RWPE1 (cell line): ENCODE measurements around the gene UBE3B.

Source experiments
- CTCF ChIA-PET: fragments of 350-600 bp; sonication (Branson Sonifier 250); formaldehyde crosslinking; extraction: SDS; loops from one replicate; lab custom pipeline; 2021; lab: Yijun Ruan, JAX
- POLR2A ChIA-PET: fragments of 400-600 bp; formaldehyde crosslinking; extraction: SDS; loops from one replicate; lab custom pipeline; 2020; ENCODE audit warnings: antibody characterized with exemption; ENCODE audit not compliant: low non-redundant PET; lab: Yijun Ruan, JAX
- DNase-seq: peaks from one replicate; pipeline ENCODE4 v3.0.0; 2012; ENCODE audit warnings: low spot score
- H3K27ac ChIP-seq: fragments of 450-650 bp; 2 replicates; pipeline ENCODE4 v1.5.1; 2017
- CTCF ChIP-seq: fragments of 450-650 bp; conservative IDR thresholded peaks from 2 replicates; pipeline ENCODE4 v1.5.1; 2017; ENCODE audit warnings: low read depth, mild to moderate bottlenecking

The UBE3B gene

GRCh38 chr12:109443794-109444193 is 33.6 kb upstream of the UBE3B start:
- no peak overlapping the region for H3K27ac ChIP-seq

GRCh38 chr12:109444259-109444658 is 33.2 kb upstream of the UBE3B start:
- POLR2A ChIA-PET, result no interaction called here
- CTCF ChIA-PET, result interaction anchor here (2.3 kb wide), 1 partner anchor 11 kb away, joined by 9 read pairs; no protein-coding TSS in a partner anchor

More at GRCh38 chr12:109443794-109444193, 33.6 kb upstream of the UBE3B start:
- TF ChIP-seq CTCF, result no peak
- CTCF ChIA-PET, result interaction anchor here (2.3 kb wide), 1 partner anchor 11 kb away, joined by 9 read pairs; no protein-coding TSS in a partner anchor
- POLR2A ChIA-PET, result no interaction called here
- no peak for DNase-seq

GRCh38 chr12:109445191-109445609 is 32.2 kb upstream of the UBE3B start:
- ChIA-PET POLR2A (no interaction called here), CTCF (interaction anchor here (1.4 kb wide), 1 partner anchor 13 kb away, joined by 4 read pairs; no protein-coding TSS in a partner anchor)
- no peak for TF ChIP-seq CTCF
- DNase-seq, result no peak
- H3K27ac ChIP-seq, result no peak overlapping the region

More at GRCh38 chr12:109444259-109444658, 33.2 kb upstream of the UBE3B start:
- no peak for DNase-seq
- TF ChIP-seq CTCF, result no peak
- no peak overlapping the region for H3K27ac ChIP-seq

GRCh38 chr12:109446869-109447268 is 30.6 kb upstream of the UBE3B start:
- CTCF ChIA-PET, result no interaction called here
- TF ChIP-seq CTCF, result no peak
- H3K27ac ChIP-seq, result no peak overlapping the region
- POLR2A ChIA-PET, result no interaction called here
- DNase-seq, result no peak

GRCh38 chr12:109447482-109447881 is 30.0 kb upstream of the UBE3B start:
- CTCF ChIA-PET, result no interaction called here
- H3K27ac ChIP-seq, result no peak overlapping the region
- no peak for DNase-seq
- POLR2A ChIA-PET, result no interaction called here
- no peak for TF ChIP-seq CTCF

GRCh38 chr12:109448272-109448671 is 29.2 kb upstream of the UBE3B start:
- no peak for DNase-seq
- CTCF ChIA-PET, result interaction anchor here (0.6 kb wide), 1 partner anchor 304 kb away, joined by 3 read pairs; no protein-coding TSS in a partner anchor
- H3K27ac ChIP-seq, result no peak overlapping the region
- POLR2A ChIA-PET, result no interaction called here
- TF ChIP-seq CTCF, result no peak
